ENCODE results near the gene MEF2A. TPM values are rescaled to one million over a fixed set of nuclear protein-coding genes. Genes with fewer than 3 reads are reported as not detected.
"Not testable (repeated sequence)": the region's sequence is repeated elsewhere in the genome, so short reads cannot be mapped to it uniquely, and the experiment has no call there.

The MEF2A gene
- total and polyA plus RNA-seq, 2 experiments from 2014 or later: 91.7 to 556 TPM

- TF ChIP-seq CTCF (IDR thresholded peaks at IDR 0.05; ENCODE audit: low read depth, low read length): no peak
- DNase-seq (ENCODE audit: low read depth in 1 of 2, low spot score in 1 of 2): peak in 1 of 2 donors; percentile 40
These were observed 167.0 kb downstream of the MEF2A start for GRCh38 chr15:99732751-99733267.

GRCh38 chr15:99733268-99734039, 167.7 kb downstream of the MEF2A start, which contains the start of gene LYSMD4:
TSS of gene LYSMD4 (minus strand) at chr15:99733437. CDS start at chr15:99731999, 1,438 bp downstream.
- Histone ChIP-seq H3K27ac (peak within 1 kb of the TSS; percentile 38), H3K36me3 (no peaks in the 10 kb centered on the region), H3K4me3 (peak within 1 kb of the TSS; percentile 70), H3K4me1 (ENCODE audit: low read depth) (peaks cover 22% of the 10 kb centered on the region), H3K27me3 (no peaks in the 10 kb centered on the region), H3K9me3 (ENCODE audit: low read depth) (no peaks in the 10 kb centered on the region)
- TF ChIP-seq CTCF (IDR thresholded peaks at IDR 0.05; ENCODE audit: low read depth, low read length): no peak
- peak; percentile 96 to 97 for DNase-seq (ENCODE audit: low read depth in 1 of 2, low spot score in 1 of 2)

More at GRCh38 chr15:99732751-99733267, 167.0 kb downstream of the MEF2A start:
- Histone ChIP-seq H3K27me3 (no peaks in the 10 kb centered on the region), H3K4me3 (peak overlapping the region; percentile 70), H3K4me1 (ENCODE audit: low read depth) (peaks cover 22% of the 10 kb centered on the region), H3K27ac (no peak overlapping the region), H3K36me3 (no peaks in the 10 kb centered on the region), H3K9me3 (ENCODE audit: low read depth) (no peaks in the 10 kb centered on the region)

- DNase-seq (ENCODE audit: low read depth in 1 of 2, low spot score in 1 of 2); H3K36me3 ChIP-seq; H3K9me3 ChIP-seq (ENCODE audit: low read depth); H3K27ac ChIP-seq; H3K4me3 ChIP-seq; H3K27me3 ChIP-seq: not testable (repeated sequence)
- H3K4me1 ChIP-seq (ENCODE audit: low read depth): peaks cover 22% of the 10 kb centered on the region
These were observed 168.2 kb downstream of the MEF2A start for GRCh38 chr15:99734040-99734291.

GRCh38 chr15:99734575-99734974, 168.8 kb downstream of the MEF2A start:
- no peaks in the 10 kb centered on the region for H3K27me3 ChIP-seq
- no peak overlapping the region for H3K27ac ChIP-seq
- H3K4me3 ChIP-seq: no peak overlapping the region
- H3K4me1 ChIP-seq (ENCODE audit: low read depth): peaks cover 22% of the 10 kb centered on the region
- no peaks in the 10 kb centered on the region for H3K9me3 ChIP-seq (ENCODE audit: low read depth)
- H3K36me3 ChIP-seq: no peaks in the 10 kb centered on the region
- no peak for TF ChIP-seq CTCF (IDR thresholded peaks at IDR 0.05; ENCODE audit: low read depth, low read length)
- DNase-seq (ENCODE audit: low read depth in 1 of 2, low spot score in 1 of 2): no peak

GRCh38 chr15:99735868-99736267, 170.1 kb downstream of the MEF2A start:
- TF ChIP-seq CTCF (IDR thresholded peaks at IDR 0.05; ENCODE audit: low read depth, low read length): no peak
- Histone ChIP-seq H3K9me3 (ENCODE audit: low read depth) (no peaks in the 10 kb centered on the region), H3K36me3 (no peaks in the 10 kb centered on the region), H3K27me3 (no peaks in the 10 kb centered on the region), H3K4me3 (no peak overlapping the region), H3K4me1 (ENCODE audit: low read depth) (peaks cover 15% of the 10 kb centered on the region), H3K27ac (no peak overlapping the region)
- DNase-seq (ENCODE audit: low read depth in 1 of 2, low spot score in 1 of 2): no peak

GRCh38 chr15:99736702-99737101, 170.9 kb downstream of the MEF2A start:
- Histone ChIP-seq H3K4me1 (ENCODE audit: low read depth) (peaks cover 6% of the 10 kb centered on the region), H3K4me3 (no peak overlapping the region), H3K36me3 (no peaks in the 10 kb centered on the region), H3K27me3 (no peaks in the 10 kb centered on the region), H3K27ac (no peak overlapping the region), H3K9me3 (ENCODE audit: low read depth) (no peaks in the 10 kb centered on the region)
- no peak for DNase-seq (ENCODE audit: low read depth in 1 of 2, low spot score in 1 of 2)
- no peak for TF ChIP-seq CTCF (IDR thresholded peaks at IDR 0.05; ENCODE audit: low read depth, low read length)

Data from cardiac muscle cell (in vitro differentiated cells and primary cell).